Transverse colon (tissue), 4 donors: ENCODE data around the gene SPTBN1.

Experiments used
- EP300 ChIP-seq: sonication (generic); formaldehyde crosslinking; IDR thresholded peaks from one replicate; pipeline ENCODE4 v1.6.1; 2017; ENCODE audit warnings: antibody characterized with exemption, low read depth
- POLR2A ChIP-seq: fragments of 450-650 bp; IDR thresholded peaks from one replicate; pipeline ENCODE4 v1.6.1; 2016; ENCODE audit warnings: antibody characterized with exemption, mild to moderate bottlenecking, moderate library complexity
- POLR2AphosphoS5 ChIP-seq, 3 donors: sonication (generic); formaldehyde crosslinking; IDR thresholded peaks; one replicate each; pipeline ENCODE4 v1.6.1; 2016; ENCODE audit warnings: antibody characterized with exemption in 3 of 3
- TF ChIP-seq, protein P1 (sequence below), 5 experiments: fragments of 200-600 bp in 3 of 5; fragments of 450-650 bp in 2 of 5; sonication (generic) in 3 of 5; IDR thresholded peaks; 1 replicate in 2 of 5; 2 replicates in 3 of 5; pipeline ENCODE4 v1.5.1; 2016 to 2017; ENCODE audit warnings: antibody characterized with exemption in 5 of 5, inconsistent platforms in 3 of 5, mild to moderate bottlenecking in 2 of 5, moderate library complexity in 1 of 5

DNA sequence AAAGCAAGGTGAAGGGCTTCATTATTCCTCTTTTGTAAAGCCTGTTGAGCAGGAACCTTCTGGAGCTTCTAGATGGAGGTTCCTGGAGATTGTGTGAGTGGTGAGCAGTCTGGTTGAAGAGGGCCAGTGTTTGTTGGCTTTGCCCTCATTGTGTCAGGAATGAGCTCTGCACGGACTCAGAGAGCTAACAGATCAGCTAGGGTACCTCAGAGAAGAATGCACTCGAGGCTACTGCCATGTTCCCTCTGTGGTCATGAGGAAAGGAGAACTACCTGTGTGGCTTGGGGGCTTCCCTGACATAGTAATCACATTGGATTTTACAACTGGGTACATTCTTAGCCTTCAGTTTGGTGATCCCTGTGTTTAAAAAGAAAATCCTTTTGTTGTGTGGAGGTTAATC is 46.6 kb downstream of the SPTBN1 start:
- TF ChIP-seq, protein P1, sequence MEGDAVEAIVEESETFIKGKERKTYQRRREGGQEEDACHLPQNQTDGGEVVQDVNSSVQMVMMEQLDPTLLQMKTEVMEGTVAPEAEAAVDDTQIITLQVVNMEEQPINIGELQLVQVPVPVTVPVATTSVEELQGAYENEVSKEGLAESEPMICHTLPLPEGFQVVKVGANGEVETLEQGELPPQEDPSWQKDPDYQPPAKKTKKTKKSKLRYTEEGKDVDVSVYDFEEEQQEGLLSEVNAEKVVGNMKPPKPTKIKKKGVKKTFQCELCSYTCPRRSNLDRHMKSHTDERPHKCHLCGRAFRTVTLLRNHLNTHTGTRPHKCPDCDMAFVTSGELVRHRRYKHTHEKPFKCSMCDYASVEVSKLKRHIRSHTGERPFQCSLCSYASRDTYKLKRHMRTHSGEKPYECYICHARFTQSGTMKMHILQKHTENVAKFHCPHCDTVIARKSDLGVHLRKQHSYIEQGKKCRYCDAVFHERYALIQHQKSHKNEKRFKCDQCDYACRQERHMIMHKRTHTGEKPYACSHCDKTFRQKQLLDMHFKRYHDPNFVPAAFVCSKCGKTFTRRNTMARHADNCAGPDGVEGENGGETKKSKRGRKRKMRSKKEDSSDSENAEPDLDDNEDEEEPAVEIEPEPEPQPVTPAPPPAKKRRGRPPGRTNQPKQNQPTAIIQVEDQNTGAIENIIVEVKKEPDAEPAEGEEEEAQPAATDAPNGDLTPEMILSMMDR (IDR thresholded peaks at IDR 0.05): no peak
- TF ChIP-seq POLR2A (no peak), EP300 (no peak), POLR2AphosphoS5 (IDR thresholded peaks at IDR 0.05) (no peak)
